Stimulated activated CD4-positive, alpha-beta T cell treated with anti-CD3 and anti-CD28 coated beads, Interleukin-15, amount 100 ng/mL, for 48 hours (primary cell): Measurements from ENCODE around the gene TMPRSS3.

Experiments used
- DNase-seq, 2 donors: peaks; one replicate each; pipeline ENCODE4 v3.0.0-alpha.2; 2020; ENCODE audit warnings: low read depth in 2 of 2

TMPRSS3 gene

GRCh38 chr21:42395905-42396651, at the start of gene TMPRSS3:
Gene TMPRSS3 (minus strand): TSS chr21:42396052. CDS start chr21:42395417, 635 bp downstream.
- DNase-seq, result no peak

- DNase-seq, result no peak
These were observed 49.5 kb upstream of the TMPRSS3 start for GRCh38 chr21:42445311-42445710.

DNA sequence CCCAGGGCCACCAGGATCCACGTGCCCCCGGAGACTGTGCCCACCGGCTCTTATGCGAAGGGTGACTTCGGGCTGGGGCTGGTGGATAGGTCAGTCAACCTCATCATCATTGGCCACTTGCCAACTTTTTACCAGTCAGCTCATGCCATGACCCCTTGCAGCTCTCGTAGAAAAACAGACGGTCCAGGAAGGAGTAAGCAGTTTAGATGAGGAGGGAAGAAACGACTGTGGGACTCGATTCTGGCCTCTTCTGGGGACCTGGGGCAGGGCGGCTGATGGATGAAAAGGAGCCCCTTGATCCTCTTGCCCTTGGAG, 48.9 kb upstream of the TMPRSS3 start:
- DNase-seq, result no peak

- no peak for DNase-seq
These were observed 48.3 kb upstream of the TMPRSS3 start for GRCh38 chr21:42443876-42444744.

DNA sequence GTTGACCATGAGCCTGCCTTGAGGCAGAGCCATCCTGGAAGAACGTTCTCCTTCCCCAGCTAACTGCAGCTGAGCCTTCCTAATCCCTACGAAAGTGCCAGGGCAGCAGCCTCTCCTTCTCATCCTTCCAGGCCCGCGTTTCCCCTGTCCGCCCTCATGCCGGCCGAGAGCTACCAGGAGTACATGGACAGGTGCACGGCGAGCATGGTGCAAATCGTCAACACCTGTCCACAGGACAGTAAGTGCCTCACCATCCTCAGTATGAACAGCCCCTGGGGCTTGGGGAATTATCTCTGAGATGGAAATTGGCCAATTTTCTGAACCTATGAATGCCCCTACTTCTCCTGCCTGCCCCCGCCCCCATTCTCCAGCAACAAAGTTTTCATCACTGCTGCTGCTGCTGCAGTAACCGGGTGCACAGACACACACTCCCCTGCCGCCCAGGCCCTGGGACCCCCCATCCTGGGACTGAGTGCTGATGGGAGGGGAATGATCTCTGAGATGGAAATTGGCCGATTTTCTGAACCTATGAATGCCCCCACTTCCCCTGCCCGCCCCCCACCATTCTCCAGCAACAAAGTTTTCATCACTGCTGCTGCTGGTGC, 47.4 kb upstream of the TMPRSS3 start:
- no peak for DNase-seq

GRCh38 chr21:42441963-42442362, 46.1 kb upstream of the TMPRSS3 start:
- DNase-seq, result no peak

- DNase-seq, result no peak
These were observed 44.4 kb upstream of the TMPRSS3 start for GRCh38 chr21:42440187-42440792.

DNA sequence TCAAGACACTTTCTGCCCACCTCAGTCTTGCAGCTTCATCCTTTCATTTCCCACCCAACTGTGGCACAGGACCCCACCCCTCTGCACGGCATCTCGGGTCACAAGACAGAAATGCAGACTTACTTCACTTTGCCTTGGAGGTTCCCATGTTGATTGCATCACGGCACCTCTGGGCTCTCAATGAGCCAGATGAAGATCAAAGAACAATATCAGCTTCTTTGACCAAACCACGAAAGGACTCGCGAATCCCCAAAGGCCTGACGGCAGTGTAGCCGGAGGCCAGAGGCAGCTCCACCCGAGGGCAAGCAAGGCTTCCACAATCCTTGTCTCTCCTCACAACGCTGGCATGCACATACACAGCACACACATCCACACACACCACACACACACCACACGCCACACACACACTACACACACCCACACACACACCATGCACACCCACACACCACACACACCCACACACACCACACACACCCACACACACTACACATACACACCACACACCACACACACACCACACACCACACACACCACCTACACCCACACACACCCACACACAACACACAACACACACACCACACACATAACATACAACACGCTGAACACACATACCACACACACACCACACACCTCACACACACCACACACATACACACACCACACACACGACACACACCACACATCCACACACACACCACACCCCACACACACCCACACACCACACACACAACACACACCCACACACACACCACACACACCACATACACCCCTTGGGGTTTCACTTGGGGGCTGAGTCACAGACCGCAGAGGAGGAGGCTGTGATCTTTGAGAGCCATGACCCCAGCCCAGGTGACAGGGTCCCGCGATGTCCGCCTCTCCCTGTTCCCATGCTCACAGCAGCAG, 43.7 kb upstream of the TMPRSS3 start:
- no peak for DNase-seq

GRCh38 chr21:42438316-42439205, 42.7 kb upstream of the TMPRSS3 start:
- no peak for DNase-seq

DNA sequence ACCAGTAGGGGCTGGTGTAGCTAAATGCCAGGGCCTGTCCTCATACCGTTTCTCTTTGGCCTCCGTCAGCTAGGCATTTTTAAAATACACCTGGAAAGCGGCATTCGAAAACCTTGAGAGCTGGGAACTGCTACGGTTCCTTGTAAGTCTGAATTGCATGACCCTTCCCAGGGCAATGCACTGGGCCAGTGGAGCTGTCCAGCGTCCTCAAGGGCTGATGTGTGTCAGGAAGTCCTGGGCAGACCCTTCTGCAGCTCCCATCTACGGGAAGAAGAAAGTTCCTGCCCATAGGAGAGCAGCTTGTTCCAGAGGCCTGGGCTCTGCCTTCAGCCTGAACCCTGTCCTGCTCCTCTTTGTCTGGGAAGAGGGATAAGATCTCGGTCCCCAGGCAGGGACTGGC, 41.9 kb upstream of the TMPRSS3 start:
- no peak for DNase-seq

DNA sequence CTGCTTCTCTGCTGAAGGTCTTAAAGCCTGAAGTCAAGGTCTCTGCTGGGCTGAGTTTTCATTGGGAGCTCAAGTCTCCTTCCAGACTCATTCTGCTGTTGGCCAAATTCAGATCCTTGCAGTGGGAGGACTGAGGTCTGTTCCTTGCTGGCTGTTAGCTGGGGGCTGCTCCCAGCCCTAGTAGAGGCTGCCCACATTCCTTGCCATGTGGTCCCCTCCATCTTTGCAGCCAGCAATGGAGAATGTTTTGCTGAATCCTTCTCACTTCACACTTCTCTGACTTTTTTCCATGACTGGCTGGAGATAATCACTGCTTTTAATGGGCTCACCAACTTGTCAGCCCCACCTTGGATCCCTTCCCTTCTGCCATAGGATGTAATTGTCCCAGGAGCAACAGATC, 41.1 kb upstream of the TMPRSS3 start:
- no peak for DNase-seq

DNA sequence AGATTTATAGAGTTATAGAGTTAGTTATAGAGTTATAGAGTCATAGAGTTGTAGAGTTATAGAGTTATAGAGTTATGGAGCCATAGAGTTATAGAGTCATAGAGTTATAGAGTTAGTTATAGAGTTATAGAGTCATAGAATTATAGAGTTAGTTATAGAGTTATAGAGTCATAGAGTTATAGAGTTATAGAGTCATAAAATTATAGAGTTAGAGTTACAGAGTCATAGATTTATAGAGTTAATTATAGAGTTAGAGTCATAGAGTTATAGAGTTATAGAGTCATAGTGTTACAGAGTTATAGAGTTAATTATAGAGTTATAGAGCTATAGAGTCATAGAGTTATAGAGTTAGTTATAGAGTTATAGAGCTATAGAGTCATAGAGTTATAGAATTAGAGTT, 40.0 kb upstream of the TMPRSS3 start:
- no peak for DNase-seq

DNA sequence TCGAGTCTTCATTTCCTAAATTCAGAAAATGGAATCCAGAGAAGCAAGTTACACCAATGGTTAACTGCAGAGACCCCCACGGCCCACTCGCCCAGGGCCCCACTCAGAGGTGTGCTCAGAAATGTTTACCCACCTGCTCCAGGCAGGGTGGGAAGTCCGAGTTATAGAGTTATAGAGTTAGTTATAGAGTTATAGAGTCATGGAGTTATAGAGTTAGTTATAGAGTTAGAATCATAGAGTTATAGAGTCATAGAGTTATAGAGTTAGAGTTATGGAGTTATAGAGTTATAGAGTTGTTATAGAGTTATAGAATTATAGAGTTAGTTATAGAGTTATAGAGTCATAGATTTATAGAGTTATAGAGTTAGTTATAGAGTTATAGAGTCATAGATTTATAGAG, 39.5 kb upstream of the TMPRSS3 start:
- DNase-seq, result no peak

DNA sequence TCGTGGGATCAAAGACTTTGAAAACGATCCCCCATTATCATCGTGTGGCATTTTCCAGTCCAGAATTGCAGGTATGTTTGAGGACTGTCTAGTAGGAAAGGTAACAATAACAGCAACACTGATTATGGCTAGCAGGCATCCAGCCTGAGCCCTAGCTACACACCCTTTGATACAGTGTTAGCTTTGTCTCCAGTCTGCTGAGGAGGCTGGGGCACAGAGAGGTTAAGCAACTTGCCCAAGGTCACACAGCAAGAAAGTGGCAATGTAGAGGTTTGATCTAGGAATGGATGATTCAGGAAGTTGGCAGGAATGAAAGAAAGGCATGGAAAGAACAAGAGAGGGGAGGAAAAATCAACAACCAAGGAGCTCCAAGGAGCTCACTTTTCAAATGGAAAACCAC, 39.0 kb upstream of the TMPRSS3 start:
- no peak for DNase-seq

- no peak for DNase-seq
These were observed 38.2 kb upstream of the TMPRSS3 start for GRCh38 chr21:42433946-42434551.

DNA sequence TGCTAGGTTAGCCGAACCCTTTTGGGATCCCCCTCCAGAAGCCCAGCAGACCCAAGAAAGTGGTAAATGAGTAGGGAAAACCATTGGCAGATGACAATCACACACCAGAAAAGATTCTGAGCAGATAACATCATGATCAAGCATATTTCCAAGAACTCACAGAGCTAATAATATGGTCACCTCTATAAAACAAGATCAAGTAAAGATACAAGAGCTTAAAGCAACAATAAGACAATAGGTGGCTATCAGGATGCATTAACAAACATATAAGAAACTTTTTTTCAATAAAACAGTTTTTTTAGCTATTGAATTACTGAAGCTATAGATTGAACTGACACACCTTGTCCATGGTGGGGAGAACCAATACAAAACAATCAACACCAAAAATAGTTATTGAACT, 36.8 kb upstream of the TMPRSS3 start:
- DNase-seq, result no peak

- no peak for DNase-seq
These were observed 35.3 kb upstream of the TMPRSS3 start for GRCh38 chr21:42431196-42431595.

- DNase-seq, result no peak
These were observed 34.7 kb upstream of the TMPRSS3 start for GRCh38 chr21:42430521-42430920.

GRCh38 chr21:42429856-42430255, 34.0 kb upstream of the TMPRSS3 start:
- no peak for DNase-seq

- DNase-seq, result no peak
These were observed 33.2 kb upstream of the TMPRSS3 start for GRCh38 chr21:42429021-42429420.
